NCI-H2227 (cell line): ENCODE measurements around the gene MAP3K5.
"Not testable (repeated sequence)": the region's sequence is repeated elsewhere in the genome, so short reads cannot be mapped to it uniquely, and the experiment has no call there.

Experiments used
- DNase-seq: peaks from one replicate; lab custom pipeline; 2025; ENCODE audit not compliant: unreplicated experiment; lab: John Stamatoyannopoulos, UW

The MAP3K5 gene

DNA sequence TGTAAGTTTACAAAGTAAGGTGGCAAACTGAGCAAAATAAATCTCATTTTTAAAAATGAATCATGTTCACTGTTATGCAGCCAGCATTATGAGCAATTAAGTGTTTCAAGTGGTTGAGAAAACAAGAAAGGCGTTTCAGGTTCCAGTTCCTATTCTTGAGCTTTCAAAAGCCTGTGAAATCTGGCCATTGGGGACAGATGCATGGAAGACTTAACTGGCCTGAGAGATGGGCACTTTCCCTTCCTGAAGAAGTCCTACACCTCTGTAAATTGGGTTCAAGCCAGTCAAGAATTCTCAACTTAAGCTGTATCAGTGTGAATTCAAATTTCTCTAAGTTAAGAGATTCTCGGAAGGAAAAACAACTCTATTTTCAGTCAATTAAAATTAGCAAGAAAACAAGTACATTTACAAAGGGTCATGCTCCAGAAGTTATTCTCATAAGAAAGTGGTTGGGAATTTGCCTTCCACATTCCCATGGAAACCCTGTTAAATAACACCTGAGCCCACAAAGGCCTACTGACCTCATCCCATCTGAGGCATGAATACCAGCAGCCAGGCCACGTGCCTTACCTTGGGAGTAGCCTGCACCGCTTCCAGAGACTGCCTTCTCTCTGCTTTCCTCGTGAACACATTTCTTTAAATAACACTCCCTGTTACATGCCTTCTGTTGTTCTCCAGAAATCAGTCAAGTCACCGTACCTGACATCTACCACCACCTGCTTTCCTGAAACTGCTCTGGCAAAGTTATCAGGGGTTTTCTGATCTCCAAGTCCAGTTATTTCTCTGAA lies 19.4 kb downstream of the MAP3K5 start:
- DNase-seq, result peak; percentile 20

DNA sequence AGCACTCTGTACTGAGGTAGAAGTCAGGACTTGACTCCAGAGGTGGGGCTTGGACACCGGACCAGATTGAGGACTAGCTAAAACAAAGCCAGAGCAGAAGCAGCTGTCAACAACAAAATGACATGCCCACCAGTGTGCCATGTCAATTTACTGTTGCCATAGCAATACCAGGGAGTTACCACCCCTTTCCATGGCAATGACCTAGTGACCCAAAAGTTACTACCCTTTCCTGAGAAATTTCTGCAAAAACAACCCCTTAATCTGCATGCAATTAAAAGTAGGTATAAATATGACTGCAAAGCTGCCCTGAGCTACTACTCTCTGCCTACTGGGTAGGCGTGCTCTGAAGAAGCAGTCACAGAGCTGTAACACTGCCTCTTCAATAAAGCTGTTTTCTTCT lies 21.0 kb downstream of the MAP3K5 start:
- DNase-seq, result no peak

DNA sequence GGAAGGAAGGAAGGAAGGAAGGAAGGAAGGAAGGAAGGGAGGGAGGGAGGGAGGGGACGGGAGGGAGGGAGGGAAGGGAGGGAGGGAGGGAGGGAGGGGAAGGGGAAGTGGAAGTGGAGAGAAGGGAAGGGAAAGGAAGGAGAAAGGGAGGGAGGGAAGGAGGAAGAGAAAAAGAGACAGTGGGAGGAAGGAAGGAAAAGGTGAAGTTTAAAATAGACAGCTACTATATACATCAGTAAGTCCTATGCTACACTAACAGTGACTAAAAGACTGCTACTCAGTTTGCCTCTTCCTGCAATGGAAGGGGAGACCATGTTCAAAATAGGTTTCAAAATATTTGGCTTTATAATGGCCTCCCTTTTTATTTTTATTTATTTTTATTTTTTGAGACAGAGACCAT lies 22.5 kb downstream of the MAP3K5 start:
- no peak for DNase-seq

DNA sequence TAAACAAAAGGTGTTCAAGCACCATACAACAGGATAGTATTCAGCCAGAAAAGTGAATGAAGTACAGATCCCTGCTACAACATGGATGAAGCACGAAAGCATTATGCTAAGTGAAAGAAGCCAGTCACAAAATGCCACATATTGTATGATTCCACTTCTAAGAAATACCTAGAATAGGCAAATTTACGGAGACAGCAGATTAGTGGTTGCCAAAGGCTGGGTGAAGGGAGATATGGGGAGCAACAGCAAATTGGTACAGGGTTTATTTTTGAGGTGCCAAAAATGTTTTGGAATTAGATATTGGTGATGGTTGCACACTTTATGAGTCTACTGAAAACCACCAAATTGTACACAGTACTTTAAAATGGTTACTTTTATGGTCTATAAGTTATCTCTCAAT lies 23.2 kb downstream of the MAP3K5 start:
- DNase-seq, result no peak

- DNase-seq, result no peak
Observed at GRCh38 chr6:136767570-136768309, 24.5 kb downstream of the MAP3K5 start.

DNA sequence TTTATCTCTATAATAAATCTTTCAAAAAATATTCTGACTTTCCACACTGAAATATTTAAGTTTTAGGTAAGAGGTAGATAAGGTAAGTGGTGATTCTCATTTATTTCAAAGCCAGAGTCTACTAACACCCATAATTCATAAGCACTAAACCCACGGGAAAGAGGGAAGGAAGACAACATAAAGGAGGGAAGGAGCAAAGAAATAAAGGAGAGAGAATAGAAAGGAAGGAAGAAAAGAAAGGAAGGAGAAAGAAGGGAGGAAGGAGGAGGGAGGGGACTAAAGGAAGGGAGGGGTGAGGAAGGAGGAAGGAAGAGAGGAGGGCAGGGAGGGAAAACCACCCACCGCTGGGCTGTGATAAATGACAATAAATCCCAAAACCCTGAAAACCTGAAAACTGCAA lies 25.2 kb downstream of the MAP3K5 start:
- no peak for DNase-seq

DNA sequence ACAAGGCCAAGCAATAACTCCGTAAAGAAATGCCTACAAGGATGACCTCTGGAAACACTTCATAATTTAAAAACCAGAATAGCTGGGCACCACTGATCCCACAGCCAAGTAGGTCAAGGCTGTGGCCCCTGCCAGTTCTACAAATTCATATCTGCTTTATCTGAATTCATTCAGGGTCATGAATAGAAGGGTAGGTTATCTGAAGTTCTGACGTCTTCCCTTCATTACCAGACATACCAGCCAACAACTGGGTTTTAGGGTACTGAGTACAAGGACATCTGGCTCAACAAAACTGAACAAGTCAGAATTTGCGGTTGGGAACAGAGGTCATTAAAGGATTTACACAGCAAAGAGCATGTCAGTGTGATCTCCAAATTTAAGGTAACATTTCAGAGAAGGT lies 26.0 kb downstream of the MAP3K5 start:
- DNase-seq, result no peak

DNA sequence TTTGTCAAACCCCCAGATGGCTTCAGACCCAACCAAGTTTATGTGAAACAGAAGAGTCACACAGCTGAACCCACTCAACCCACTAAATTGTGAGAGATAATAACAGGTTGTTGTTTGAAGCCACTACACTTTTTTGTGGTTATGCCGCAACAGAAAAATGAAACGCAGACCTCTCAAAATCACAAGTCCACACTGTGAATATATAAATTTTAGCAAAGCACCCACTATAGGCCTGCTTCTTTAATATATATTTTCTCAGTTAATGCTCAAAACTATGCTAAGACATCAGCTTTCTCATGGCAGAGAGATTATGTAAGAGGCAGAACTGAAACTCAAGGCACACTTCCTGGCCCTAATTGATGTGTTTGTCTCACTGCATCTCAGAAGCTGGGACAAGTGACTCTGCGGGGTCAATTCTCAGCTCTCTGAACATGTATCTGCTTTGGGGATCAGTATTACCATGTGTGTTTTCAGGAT lies 27.7 kb downstream of the MAP3K5 start:
- DNase-seq, result no peak

DNA sequence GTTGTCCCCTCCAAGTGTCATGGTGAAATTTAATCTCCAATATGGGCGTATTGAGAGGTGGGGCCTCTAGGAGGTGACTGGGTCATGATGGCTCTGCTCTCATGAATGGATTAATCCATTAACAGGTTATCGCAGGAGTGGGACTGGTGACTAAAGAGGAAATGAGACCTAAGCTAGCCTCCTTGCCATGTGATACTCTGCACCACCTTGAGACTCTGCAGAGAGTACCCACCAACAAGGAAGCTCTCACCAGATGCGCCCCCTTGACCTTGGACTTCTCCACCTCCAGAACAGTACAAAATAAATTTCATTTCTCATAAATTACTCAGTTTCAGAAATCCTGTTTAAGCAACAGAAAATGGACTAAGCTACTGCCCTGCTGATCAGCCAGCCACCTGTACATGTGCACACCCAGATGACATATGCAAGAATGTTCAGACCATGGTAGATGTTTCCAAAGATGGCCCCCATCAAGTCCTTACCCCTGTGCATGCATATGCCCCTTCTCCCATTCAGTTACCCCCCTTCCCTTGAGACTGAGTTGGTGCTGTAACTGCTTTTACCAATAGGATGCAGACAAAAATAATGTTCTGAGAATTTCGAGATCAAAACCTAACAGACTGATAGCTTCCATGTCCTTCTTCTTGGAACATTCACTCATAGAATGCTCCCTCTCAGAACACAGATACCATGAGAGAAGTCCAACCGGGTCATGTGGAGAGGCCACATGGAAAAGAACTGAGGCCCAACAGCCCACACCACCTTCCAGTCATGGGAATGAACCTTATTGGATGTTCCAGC lies 28.4 kb downstream of the MAP3K5 start:
- DNase-seq, result no peak

DNA sequence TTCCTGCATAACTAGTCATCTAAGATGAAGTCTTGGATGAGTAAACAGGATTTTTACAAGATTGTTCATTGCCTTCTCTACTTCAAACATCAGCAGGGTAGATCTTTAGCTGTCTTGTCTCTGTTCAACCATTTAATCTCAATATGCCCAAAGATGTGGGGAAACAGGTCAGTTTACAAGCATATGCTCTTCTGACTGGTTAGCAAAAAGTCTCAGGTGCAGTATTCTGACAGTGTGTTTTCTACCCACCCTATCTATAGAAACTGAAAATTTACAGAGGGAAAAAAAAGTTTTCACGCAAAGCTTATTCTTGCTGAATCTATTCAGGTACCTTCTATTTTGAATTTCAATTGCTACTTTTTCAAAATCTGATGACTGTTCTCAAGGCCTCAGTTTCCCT lies 29.0 kb downstream of the MAP3K5 start:
- no peak for DNase-seq

DNA sequence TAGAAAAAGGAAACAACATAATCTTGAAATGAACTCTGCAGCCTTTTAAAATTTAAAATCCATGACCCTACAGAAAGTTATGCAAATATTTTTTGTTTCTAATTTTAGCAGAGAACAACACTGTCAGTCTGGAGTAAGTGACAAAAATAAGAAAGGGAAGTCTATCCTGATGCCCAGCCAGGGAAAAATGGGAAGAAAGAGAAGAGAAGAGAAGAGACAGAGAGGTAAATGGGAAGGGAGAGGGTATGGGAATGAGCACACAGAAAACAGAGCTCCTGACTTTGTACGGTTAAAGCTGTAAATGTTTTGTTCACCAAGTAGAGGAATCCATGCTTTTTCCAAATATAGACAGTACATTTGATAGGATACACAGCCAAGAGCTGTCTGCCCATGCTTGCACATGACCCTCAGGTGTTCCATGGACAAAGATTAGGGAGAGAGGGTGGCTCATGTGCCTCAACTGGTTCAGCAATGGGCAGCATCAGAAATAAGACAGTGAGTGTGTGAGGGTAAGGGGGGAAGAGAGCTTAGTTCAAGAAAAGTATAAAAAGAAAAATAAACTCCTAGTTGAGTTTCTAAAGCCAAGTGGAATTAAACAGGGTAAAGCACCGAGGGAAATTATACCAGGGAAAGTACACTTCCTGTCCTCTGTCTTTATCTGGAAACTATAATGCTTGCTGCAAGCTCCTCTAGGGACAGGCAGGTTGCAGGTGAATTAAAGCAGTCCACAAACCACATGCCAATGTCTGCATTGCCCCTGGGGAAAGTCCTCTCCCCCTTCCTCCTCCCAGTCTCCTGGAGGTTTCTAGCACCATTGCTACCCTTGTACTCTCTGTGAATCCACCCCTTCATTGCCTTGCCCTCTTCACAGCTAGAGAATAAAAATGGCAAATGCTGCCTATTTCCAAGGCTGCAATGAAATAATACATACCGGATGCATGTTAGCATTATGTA lies 30.0 kb downstream of the MAP3K5 start:
- no peak for DNase-seq

GRCh38 chr6:136761227-136761922 lies 30.9 kb downstream of the MAP3K5 start:
- no peak for DNase-seq

DNA sequence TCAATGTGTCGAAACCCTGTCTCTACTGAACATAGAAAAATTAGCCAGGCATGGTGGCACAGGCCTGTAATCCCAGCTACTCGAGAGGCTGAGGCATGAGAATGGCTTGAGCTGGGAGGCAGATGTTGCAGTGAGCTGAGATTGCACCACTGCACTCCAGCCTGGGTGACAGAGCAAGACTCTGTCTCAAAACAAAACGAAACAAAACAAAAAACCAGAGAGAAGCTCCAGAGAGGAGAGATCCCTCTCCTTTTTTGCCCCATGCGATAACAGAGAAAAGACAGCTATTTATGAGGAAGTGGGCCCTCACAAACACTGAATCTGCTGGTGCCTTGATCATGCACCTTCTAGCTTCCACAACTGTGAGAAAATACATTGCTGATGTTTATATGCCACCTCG lies 31.5 kb downstream of the MAP3K5 start:
- DNase-seq, result not testable (repeated sequence)

- DNase-seq, result no peak
Observed at GRCh38 chr6:136757150-136757549, 35.1 kb downstream of the MAP3K5 start.

- no peak for DNase-seq
Observed at GRCh38 chr6:136754820-136755219, 37.5 kb downstream of the MAP3K5 start.

- no peak for DNase-seq
Observed at GRCh38 chr6:136753624-136754023, 38.7 kb downstream of the MAP3K5 start.

- DNase-seq, result no peak
Observed at GRCh38 chr6:136752554-136752953, 39.7 kb downstream of the MAP3K5 start.

- no peak for DNase-seq
Observed at GRCh38 chr6:136751991-136752390, 40.3 kb downstream of the MAP3K5 start.

GRCh38 chr6:136751522-136751956 lies 40.7 kb downstream of the MAP3K5 start:
- no peak for DNase-seq
